HAP-1 (cell line): ENCODE measurements around the gene ARMC8.

Experiments used
- DNase-seq, 2 experiments: peaks; one replicate each; pipeline ENCODE4 v3.0.0-alpha.2; 2016 to 2020; ENCODE audit warnings: low spot score in 2 of 2
- H3K27me3 ChIP-seq: fragments of 250-450 bp; sonication (Bioruptor Pico); 2 replicates; pipeline ENCODE4 v1.5.1; 2020; ENCODE audit warnings: low read depth, mild to moderate bottlenecking, moderate library complexity
- H3K36me3 ChIP-seq: fragments of 250-450 bp; sonication (Bioruptor Pico); replicated peaks from 2 replicates; pipeline ENCODE4 v1.5.1; 2020; ENCODE audit warnings: mild to moderate bottlenecking
- H3K4me1 ChIP-seq: fragments of 250-450 bp; sonication (Bioruptor Pico); 2 replicates; pipeline ENCODE4 v1.5.1; 2020; ENCODE audit warnings: mild to moderate bottlenecking
- H3K4me3 ChIP-seq: fragments of 250-450 bp; sonication (Bioruptor Pico); 2 replicates; pipeline ENCODE4 v1.5.1; 2020; ENCODE audit warnings: mild to moderate bottlenecking, moderate library complexity
- H3K9me3 ChIP-seq: fragments of 250-450 bp; sonication (Bioruptor Pico); 2 replicates; pipeline ENCODE4 v1.5.1; 2020; ENCODE audit warnings: mild to moderate bottlenecking, moderate library complexity
- in situ Hi-C: fragments of 300-500 bp; cut with MboI; formaldehyde crosslinking; loops from 3 replicates; pipeline ENCODE4 v1.14.3; 2020; ENCODE audit warnings: low sequenced_read_pairs, inconsistent platforms, mixed read lengths

ARMC8 gene

DNA sequence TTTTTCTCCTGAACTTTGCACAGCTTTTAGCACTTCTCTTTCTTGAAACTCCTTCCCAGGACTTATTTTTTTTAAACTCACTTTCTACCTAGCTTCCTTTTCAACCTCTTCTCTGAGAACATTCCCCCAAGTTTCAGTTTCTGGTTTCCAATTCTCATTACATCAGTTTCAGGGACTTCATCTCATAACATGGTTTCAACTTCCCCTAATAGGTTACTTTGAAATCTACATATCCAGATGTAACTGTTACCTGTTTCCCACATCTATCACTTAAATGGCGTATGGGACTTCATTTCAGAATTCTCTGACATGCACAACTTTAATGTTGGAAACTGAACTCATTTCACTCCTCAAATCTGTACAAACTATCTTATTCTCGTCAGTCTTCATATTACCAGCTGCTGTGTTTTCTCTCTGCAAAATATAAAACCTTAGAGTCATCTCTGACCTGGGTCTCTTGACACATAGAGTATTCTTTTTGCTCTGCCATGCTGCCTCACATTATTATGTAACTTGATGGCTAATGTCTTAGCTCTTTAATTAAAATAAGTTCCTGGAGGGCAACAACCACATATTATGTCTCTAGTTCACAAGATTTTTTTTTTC, 84.2 kb downstream of the ARMC8 start:
- DNase-seq: no peak
- no peaks in the 10 kb centered on the region for H3K4me1 ChIP-seq
- peaks cover 23% of the 10 kb centered on the region for H3K36me3 ChIP-seq
- H3K9me3 ChIP-seq: no peaks in the 10 kb centered on the region
- in situ Hi-C loops: no loop called here
- H3K4me3 ChIP-seq: no peak overlapping the region
- no peaks in the 10 kb centered on the region for H3K27me3 ChIP-seq

DNA sequence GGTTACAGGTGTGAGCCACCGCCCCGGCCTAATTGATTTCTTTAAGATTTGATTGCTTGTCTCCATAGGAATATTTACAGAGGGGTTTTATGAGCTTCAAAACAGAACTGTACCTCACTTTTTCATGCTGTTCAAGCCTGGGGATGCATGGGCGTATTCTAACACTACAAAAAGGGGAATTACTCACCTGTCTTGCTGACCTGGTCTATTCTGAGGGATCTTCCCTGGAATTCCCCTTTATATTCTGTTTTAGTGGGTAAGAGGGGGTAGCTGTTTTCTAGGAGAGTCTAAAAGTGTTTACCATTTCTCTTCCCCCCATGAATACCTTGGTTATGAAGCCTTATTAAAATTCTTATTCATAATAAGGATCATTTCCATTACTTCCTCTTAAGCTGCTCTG, 94.5 kb downstream of the ARMC8 start:
- in situ Hi-C loops: no loop called here
- H3K36me3 ChIP-seq: peaks cover 3% of the 10 kb centered on the region; the same call in 1 of the 2 replicates

DNA sequence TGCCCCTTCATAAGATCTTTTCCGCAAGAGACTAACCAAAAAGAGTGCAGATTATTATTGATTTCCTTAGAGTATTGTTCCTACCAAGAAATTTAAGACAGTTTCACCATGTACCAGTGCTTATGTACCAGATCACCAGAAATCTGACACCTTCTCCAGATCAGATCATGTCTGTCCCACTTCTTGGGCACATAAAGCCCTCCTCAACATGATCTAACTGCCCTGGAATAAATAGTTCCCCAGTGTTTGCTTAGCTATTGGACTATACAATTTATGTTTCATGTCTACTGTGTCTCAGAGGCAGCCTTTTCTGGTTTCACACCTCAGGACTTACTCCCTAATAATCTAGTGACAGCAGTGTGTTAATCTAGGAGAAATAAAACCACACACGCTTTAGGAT, 95.7 kb downstream of the ARMC8 start:
- Histone ChIP-seq H3K4me1 (no peaks in the 10 kb centered on the region), H3K9me3 (no peaks in the 10 kb centered on the region), H3K27me3 (no peaks in the 10 kb centered on the region), H3K36me3 (peaks cover 4% of the 10 kb centered on the region), H3K4me3 (no peak overlapping the region)
- DNase-seq: no peak
- in situ Hi-C loops: no loop called here

More for the DNA sequence above, 94.5 kb downstream of the ARMC8 start:
- DNase-seq: no peak
- no peaks in the 10 kb centered on the region for H3K27me3 ChIP-seq
- no peaks in the 10 kb centered on the region for H3K4me1 ChIP-seq
- no peak overlapping the region for H3K4me3 ChIP-seq
- no peaks in the 10 kb centered on the region for H3K9me3 ChIP-seq

DNA sequence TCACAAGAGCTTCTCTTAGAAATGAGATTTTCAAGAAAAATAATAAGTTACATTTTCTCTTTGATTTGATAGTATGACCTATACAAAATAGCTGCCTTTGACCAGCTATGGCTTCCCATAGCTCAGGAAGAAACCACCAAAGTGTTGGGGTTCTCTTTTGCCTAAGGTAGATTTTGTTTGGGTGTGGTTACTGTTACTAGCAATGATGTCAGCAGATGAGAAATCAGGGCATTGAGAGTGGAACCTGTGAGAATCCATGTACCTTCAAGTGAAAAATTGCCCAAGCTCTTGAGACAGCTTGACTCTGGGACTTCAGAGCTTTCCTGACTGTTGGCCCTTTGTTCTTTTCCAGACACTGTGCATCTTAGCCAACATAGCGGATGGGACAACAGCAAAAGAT, 97.0 kb downstream of the ARMC8 start:
- H3K4me3 ChIP-seq: no peak overlapping the region
- DNase-seq: no peak
- no peaks in the 10 kb centered on the region for H3K27me3 ChIP-seq
- H3K9me3 ChIP-seq: no peaks in the 10 kb centered on the region
- H3K4me1 ChIP-seq: no peaks in the 10 kb centered on the region
- in situ Hi-C loops: no loop called here
- H3K36me3 ChIP-seq: peaks cover 5% of the 10 kb centered on the region

DNA sequence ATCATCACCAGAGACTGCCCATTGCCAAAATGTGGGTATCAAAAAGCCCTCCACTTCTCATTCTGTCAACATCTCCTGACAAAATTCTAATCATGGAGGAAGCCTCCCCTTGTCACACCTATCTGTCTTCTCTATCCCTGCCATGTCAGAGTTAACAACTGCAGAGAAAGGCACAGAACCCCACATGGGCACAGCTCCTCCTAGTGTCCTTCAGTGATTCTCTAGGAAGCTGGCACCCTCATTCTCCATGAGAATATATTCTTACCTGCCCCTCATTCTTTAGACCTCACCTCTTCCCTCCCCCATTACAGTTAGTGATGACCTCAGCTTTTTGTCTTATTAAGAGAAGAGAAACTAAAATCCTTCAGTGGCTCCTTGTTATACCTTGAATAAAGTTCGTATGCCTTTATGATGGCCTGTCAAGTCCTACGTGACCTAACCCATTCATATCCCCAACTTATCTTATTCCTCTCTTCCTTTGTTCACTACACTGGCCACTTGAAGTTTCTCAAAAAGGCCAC, 97.9 kb downstream of the ARMC8 start:
- Histone ChIP-seq H3K36me3 (peaks cover 10% of the 10 kb centered on the region), H3K9me3 (no peaks in the 10 kb centered on the region), H3K4me1 (no peaks in the 10 kb centered on the region), H3K4me3 (no peak overlapping the region), H3K27me3 (no peaks in the 10 kb centered on the region)
- DNase-seq: no peak
- in situ Hi-C loops: no loop called here

DNA sequence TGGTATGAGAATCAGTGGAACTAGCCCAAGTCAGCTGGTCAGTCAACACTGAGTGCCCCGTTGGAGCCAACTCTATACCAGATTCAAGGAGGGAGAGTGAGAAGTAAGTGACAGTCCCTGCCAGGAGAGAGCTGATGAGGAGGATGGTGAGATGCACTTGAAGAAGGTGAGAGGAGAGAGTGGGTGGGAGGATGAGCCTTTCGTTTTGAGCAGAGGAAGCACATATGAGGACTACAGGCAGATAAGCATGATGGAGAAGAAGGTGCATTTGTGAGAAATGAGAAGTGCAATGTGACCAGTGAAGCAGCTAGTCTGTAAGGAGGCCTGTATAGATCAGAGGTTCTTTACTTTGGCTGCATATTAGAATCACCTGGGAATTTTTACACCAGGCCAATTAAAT, 102.2 kb downstream of the ARMC8 start:
- no peaks in the 10 kb centered on the region for H3K27me3 ChIP-seq
- H3K36me3 ChIP-seq: peaks cover 16% of the 10 kb centered on the region
- H3K9me3 ChIP-seq: no peaks in the 10 kb centered on the region
- H3K4me3 ChIP-seq: no peak overlapping the region
- in situ Hi-C loops: no loop called here
- DNase-seq: no peak
- no peaks in the 10 kb centered on the region for H3K4me1 ChIP-seq

DNA sequence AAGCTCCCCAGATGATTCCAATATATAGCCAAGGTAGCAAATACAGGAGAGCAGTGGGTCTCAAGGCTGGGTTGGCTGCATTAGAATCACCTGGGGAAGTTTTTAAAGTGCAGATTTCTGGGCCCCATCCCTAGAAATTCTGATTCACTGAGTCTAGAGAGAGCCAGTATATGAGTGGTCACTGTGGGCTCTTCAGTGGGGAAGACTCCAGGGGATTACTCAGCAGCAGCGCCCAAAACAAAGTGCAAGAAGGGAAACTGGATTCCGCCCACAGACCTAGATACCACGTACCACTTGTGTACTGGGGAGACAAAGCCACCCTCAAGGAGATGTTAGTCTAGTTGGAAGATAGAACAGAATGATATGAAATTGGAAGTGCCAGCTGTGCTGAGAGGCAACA, 102.6 kb downstream of the ARMC8 start:
- in situ Hi-C loops: no loop called here
- Histone ChIP-seq H3K27me3 (no peaks in the 10 kb centered on the region), H3K36me3 (peaks cover 16% of the 10 kb centered on the region), H3K4me3 (no peak overlapping the region), H3K4me1 (no peaks in the 10 kb centered on the region), H3K9me3 (no peaks in the 10 kb centered on the region)
- DNase-seq: no peak

DNA sequence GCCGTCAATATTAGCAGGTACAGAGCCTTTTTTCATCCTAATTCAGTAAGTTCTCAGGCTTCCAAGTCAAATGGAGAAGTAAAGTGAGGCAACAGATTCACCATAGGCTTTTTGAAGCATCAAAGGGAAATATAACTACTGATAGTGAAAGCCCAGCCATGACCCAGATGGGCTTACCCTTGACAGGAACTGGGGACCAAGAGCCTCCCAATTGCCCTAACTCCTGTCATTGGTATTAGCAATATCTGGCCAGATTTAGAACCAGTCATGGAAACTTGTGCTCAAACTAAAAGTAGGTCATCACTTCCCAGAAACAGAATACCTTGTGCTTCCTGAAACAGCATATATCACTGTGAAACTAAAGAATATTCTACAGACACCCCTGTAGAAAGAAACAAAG, 109.5 kb downstream of the ARMC8 start:
- Histone ChIP-seq H3K9me3 (no peaks in the 10 kb centered on the region), H3K4me3 (no peak overlapping the region), H3K36me3 (peaks cover 9% of the 10 kb centered on the region), H3K27me3 (no peaks in the 10 kb centered on the region), H3K4me1 (no peaks in the 10 kb centered on the region)
- in situ Hi-C loops: no loop called here
- no peak for DNase-seq

DNA sequence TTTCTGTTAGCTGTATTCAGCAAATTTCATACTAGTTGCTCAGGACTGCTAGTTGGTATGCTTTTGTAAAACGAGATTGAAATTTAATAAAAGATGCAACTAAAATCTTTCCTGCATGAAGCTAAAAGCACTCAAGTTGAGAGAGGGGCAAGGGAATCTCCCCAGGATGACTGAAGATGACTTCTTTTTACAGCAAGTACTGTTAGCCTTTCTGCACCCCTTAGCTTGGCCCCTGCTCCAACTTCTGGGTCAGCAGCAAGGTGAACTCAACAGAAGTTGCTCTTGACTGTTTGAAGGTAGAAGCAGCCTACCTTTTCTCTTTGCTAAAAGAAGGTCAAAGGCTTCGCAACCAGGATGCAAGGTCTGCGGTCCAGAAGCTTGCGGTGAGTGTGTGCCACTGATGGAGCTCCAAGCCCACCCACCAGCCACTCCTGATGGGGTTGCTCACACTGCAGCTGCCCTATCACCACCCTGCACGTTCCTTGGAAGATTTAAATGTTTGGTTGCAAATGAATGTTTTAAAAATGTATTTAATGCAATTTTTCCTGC, 110.0 kb downstream of the ARMC8 start:
- H3K4me1 ChIP-seq: no peaks in the 10 kb centered on the region
- H3K4me3 ChIP-seq: no peak overlapping the region
- H3K36me3 ChIP-seq: peaks cover 9% of the 10 kb centered on the region; the same call in 1 of the 2 replicates
- no peak for DNase-seq
- in situ Hi-C loops: no loop called here
- no peaks in the 10 kb centered on the region for H3K9me3 ChIP-seq
- H3K27me3 ChIP-seq: no peaks in the 10 kb centered on the region

DNA sequence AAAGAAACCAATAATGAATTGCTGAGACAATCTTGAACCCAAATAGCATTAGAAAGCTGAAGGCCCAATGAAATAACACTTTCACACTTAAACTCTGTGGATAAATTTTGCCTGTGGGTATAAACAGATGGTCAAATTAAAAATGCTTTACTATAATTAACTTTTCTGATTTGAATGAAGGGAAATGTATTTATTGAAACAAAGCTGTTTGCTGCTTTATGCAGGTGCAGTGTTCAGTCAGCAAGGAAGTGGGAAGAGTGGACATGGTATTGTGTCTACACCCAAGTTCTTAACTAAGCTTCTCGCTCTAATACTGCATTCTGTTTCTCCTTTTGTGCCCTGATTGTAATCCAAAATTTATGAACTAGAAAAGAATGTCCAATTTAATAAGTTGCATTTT, 110.8 kb downstream of the ARMC8 start:
- DNase-seq: no peak
- in situ Hi-C loops: no loop called here
- peaks cover 9% of the 10 kb centered on the region; the same call in 1 of the 2 replicates for H3K36me3 ChIP-seq
- H3K27me3 ChIP-seq: no peaks in the 10 kb centered on the region
- H3K4me1 ChIP-seq: no peaks in the 10 kb centered on the region
- no peak overlapping the region for H3K4me3 ChIP-seq
- H3K9me3 ChIP-seq: no peaks in the 10 kb centered on the region

DNA sequence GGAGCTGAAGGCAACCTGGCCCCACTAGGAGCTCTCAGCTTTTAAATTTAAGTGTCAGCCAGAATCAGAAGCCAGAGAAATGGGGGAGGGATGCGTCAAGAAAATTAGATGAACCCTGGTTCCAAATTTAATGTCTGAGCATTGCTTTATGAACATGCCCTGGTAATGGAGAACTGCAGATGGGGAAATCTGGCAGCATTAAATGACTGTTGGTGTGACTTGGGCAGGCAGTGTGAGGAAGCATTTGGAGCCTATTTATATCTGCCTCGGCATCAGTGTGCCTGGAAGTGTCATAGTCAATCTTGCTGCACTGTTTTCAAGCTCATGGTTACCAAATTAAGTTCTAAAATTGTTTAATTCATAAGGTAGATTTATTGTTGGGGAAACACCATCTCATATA, 113.5 kb downstream of the ARMC8 start:
- DNase-seq: no peak
- Histone ChIP-seq H3K36me3 (peaks cover 3% of the 10 kb centered on the region; the same call in 1 of the 2 replicates), H3K4me3 (no peak overlapping the region), H3K4me1 (no peaks in the 10 kb centered on the region), H3K27me3 (no peaks in the 10 kb centered on the region), H3K9me3 (no peaks in the 10 kb centered on the region)
- in situ Hi-C loops: no loop called here

DNA sequence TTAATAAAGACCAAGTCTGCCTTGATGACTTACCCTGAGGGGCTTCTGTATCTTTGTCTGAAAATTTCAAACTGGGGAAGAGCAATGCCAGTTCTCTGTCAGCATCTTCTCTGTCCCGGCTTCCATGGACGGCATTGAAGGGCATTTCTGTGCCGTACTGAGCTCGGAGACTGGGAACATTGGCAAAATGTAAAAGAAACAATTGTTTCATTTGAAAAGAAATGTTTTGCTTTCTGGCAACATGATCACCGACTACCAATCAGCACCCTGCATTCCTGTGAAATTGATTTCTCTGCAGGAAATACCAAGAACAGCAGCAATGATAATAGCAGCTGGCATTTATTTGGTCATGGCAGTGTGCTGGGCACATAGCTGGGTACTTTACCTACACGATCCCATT, 116.4 kb downstream of the ARMC8 start:
- Histone ChIP-seq H3K9me3 (no peaks in the 10 kb centered on the region), H3K4me3 (no peak overlapping the region), H3K27me3 (no peaks in the 10 kb centered on the region), H3K36me3 (no peaks in the 10 kb centered on the region; the same call in 1 of the 2 replicates), H3K4me1 (no peaks in the 10 kb centered on the region)
- no peak for DNase-seq
- in situ Hi-C loops: no loop called here

DNA sequence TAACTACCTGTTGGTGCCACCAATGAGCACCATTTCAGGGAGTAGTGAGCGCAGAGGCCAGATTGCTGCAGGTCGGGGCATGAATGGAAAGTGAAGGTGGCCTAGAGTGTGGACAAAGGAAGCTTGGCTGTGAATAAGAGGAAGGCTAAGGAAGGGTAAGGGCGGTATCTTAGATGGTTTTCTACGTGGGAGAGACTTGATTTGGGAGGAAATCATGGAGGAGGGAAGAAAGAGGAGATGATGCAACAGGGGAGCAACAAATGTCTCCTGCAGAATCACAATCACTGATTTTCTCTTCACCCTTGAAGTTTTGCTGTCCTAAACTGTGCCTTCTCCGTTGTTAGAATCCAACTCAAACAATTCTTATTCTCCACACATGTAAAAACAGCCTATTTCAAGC, 120.8 kb downstream of the ARMC8 start:
- Histone ChIP-seq H3K27me3 (peaks cover 16% of the 10 kb centered on the region; the same call in 1 of the 2 replicates), H3K9me3 (no peaks in the 10 kb centered on the region), H3K4me3 (no peak overlapping the region), H3K4me1 (no peaks in the 10 kb centered on the region), H3K36me3 (no peaks in the 10 kb centered on the region)
- DNase-seq: no peak
- in situ Hi-C loops: no loop called here

DNA sequence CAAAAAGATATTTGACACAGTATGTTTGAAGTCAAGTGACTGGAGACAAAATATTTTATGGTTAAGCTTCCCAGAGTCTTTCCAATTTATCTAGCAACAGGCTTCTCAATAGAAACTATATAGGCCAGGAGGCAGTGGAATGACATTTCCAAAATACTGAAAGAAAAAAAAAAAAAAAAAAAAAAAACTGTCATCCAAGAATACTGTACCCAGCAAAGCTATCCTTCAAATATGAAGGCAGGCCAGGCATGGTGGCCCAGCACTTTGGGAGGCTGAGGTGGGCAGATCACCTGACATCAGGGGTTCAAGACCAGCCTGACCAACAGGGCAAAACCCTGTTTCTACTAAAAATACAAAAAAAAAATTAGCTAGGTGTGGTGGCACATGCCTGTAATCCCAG, 121.7 kb downstream of the ARMC8 start:
- no peaks in the 10 kb centered on the region for H3K4me1 ChIP-seq
- H3K9me3 ChIP-seq: no peaks in the 10 kb centered on the region
- in situ Hi-C loops: no loop called here
- no peak overlapping the region for H3K4me3 ChIP-seq
- peaks cover 20% of the 10 kb centered on the region for H3K27me3 ChIP-seq
- DNase-seq: no peak
- H3K36me3 ChIP-seq: no peaks in the 10 kb centered on the region

DNA sequence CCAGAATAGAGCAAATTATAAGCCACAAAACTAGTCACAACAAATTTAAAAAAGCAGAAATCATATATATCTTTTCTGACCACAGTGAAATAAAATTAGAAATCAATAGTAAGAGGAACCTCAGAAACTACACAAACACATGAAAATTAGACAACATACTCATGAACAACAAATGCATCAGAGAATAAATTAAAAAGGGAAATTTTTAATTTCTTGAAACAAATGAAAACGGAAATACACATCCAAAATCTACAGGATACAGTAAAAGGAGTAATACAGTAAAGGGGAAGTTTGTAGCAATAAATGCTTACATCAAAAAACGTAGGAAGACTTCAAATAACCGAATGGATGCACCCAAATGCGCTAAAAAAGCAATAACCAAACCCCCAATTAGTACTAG, 123.4 kb downstream of the ARMC8 start:
- Histone ChIP-seq H3K4me3 (no peak overlapping the region), H3K9me3 (no peaks in the 10 kb centered on the region), H3K36me3 (no peaks in the 10 kb centered on the region), H3K4me1 (no peaks in the 10 kb centered on the region), H3K27me3 (peaks cover 22% of the 10 kb centered on the region)
- no peak for DNase-seq
- in situ Hi-C loops: no loop called here
